Brain microvascular endothelial cell (primary cell): ENCODE measurements around the gene SLF2.

Source experiments
- DNase-seq: peaks from one replicate; pipeline ENCODE4 v3.0.0-alpha.2; 2020
- H3K27ac ChIP-seq: fragments of 250-450 bp; sonication (Bioruptor Pico); 2 replicates; pipeline ENCODE4 v1.5.1; 2020; ENCODE audit warnings: mild to moderate bottlenecking, moderate library complexity
- H3K27me3 ChIP-seq: fragments of 250-450 bp; sonication (Bioruptor Pico); replicated peaks from 2 replicates; pipeline ENCODE4 v1.5.1; 2020; ENCODE audit warnings: mild to moderate bottlenecking
- H3K36me3 ChIP-seq: fragments of 250-450 bp; sonication (Bioruptor Pico); replicated peaks from 2 replicates; pipeline ENCODE4 v1.5.1; 2020; ENCODE audit warnings: mild to moderate bottlenecking
- H3K4me3 ChIP-seq: 2 replicates; pipeline ENCODE4 v1.5.1; 2011; ENCODE audit warnings: low read depth, mild to moderate bottlenecking, control low read depth, low read length, moderate library complexity
- CTCF ChIP-seq: IDR thresholded peaks from 2 replicates; pipeline ENCODE4 v1.5.1; 2011; ENCODE audit warnings: low read depth, mild to moderate bottlenecking, moderate library complexity, low read length, control low read depth, inconsistent platforms; ENCODE audit errors: missing control alignments
- in situ Hi-C: cut with HindIII; loops from 2 replicates; pipeline ENCODE4 v1.10.0; 2017; ENCODE audit warnings: low sequenced_read_pairs, low pct_ligation_motif_present

The SLF2 gene

GRCh38 chr10:100966887-100967286, 54.1 kb downstream of the SLF2 start:
- in situ Hi-C loops, result no loop called here
- DNase-seq, result no peak
- peaks cover 18% of the 10 kb centered on the region for H3K36me3 ChIP-seq
- no peak for TF ChIP-seq CTCF
- H3K27ac ChIP-seq, result no peak overlapping the region
- no peak overlapping the region for H3K4me3 ChIP-seq
- H3K27me3 ChIP-seq, result no peaks in the 10 kb centered on the region

- Histone ChIP-seq H3K4me3 (no peak overlapping the region), H3K36me3 (peaks cover 18% of the 10 kb centered on the region), H3K27me3 (no peaks in the 10 kb centered on the region), H3K27ac (no peak overlapping the region)
- no peak for TF ChIP-seq CTCF
- in situ Hi-C loops, result no loop called here
- DNase-seq, result no peak
Observed at GRCh38 chr10:100967332-100967731, 54.6 kb downstream of the SLF2 start.

- Histone ChIP-seq H3K27ac (no peak overlapping the region), H3K4me3 (no peak overlapping the region), H3K36me3 (peaks cover 12% of the 10 kb centered on the region), H3K27me3 (no peaks in the 10 kb centered on the region)
- in situ Hi-C loops, result no loop called here
- no peak for DNase-seq
- no peak for TF ChIP-seq CTCF
Observed at GRCh38 chr10:100968062-100968736, 55.4 kb downstream of the SLF2 start.

GRCh38 chr10:100968863-100969186, 56.1 kb downstream of the SLF2 start:
- in situ Hi-C loops, result no loop called here
- H3K27me3 ChIP-seq, result no peaks in the 10 kb centered on the region
- DNase-seq, result no peak
- peaks cover 9% of the 10 kb centered on the region for H3K36me3 ChIP-seq
- no peak for TF ChIP-seq CTCF
- H3K27ac ChIP-seq, result no peak overlapping the region
- peak overlapping the region; percentile 62 for H3K4me3 ChIP-seq

- no peak within 1 kb of the TSS for H3K27ac ChIP-seq
- peaks cover 9% of the 10 kb centered on the region for H3K36me3 ChIP-seq
- no peaks in the 10 kb centered on the region for H3K27me3 ChIP-seq
- peak within 1 kb of the TSS; percentile 62 for H3K4me3 ChIP-seq
- in situ Hi-C loops, result no loop called here
- peak; percentile 94 for TF ChIP-seq CTCF
- peak; percentile 16 for DNase-seq
Observed at GRCh38 chr10:100969187-100970075, 56.7 kb downstream of the SLF2 start, which contains the start of gene SEMA4G. Gene SEMA4G, plus strand, starts transcription at chr10:100969504. Its CDS starts 3,409 bp downstream, at chr10:100972913.
